ENCODE measurements around the gene NIM1K.
"Not testable (repeated sequence)": the region's sequence is repeated elsewhere in the genome, so short reads cannot be mapped to it uniquely, and the experiment has no call there.

Gene NIM1K

GRCh38 chr5:43316421-43316820 lies 124.4 kb downstream of the NIM1K start:
- DNase-seq: no peak

- no peak for DNase-seq
Measured at GRCh38 chr5:43320846-43321245, 128.8 kb downstream of the NIM1K start.

GRCh38 chr5:43323488-43323887 lies 131.5 kb downstream of the NIM1K start:
- DNase-seq: not testable (repeated sequence)

- not testable (repeated sequence) for DNase-seq
Measured at GRCh38 chr5:43325624-43326023, 133.6 kb downstream of the NIM1K start.
